Activated naive CD8-positive, alpha-beta T cell treated with anti-CD3 and anti-CD28 coated beads, Interleukin-2, amount 50 U/mL, for 24 hours (primary cell): Measurements from ENCODE around the gene SLMAP.

ENCODE experiments used
- ATAC-seq: fragments of 150-1000 bp; cut with Tn5 transposase; one replicate; pipeline ENCODE4 v1.10.0; 2021
- DNase-seq: peaks from one replicate; pipeline ENCODE4 v3.0.0; 2021
- H3K27ac Mint-ChIP-seq: one replicate; pipeline ENCODE4 v1.8.0; 2021; ENCODE audit warnings: mild to moderate bottlenecking, mixed read lengths
- H3K27me3 Mint-ChIP-seq: one replicate; pipeline ENCODE4 v1.8.0; 2021; ENCODE audit warnings: mixed read lengths
- H3K36me3 Mint-ChIP-seq: one replicate; pipeline ENCODE4 v1.8.0; 2021; ENCODE audit warnings: low read depth, mixed read lengths
- H3K4me1 Mint-ChIP-seq: one replicate; pipeline ENCODE4 v1.8.0; 2021; ENCODE audit warnings: mixed read lengths
- H3K4me3 Mint-ChIP-seq: one replicate; pipeline ENCODE4 v1.8.0; 2021; ENCODE audit warnings: mild to moderate bottlenecking, moderate library complexity, mixed read lengths
- H3K9me3 Mint-ChIP-seq: one replicate; pipeline ENCODE4 v1.8.0; 2021; ENCODE audit warnings: mixed read lengths

SLMAP gene

DNA sequence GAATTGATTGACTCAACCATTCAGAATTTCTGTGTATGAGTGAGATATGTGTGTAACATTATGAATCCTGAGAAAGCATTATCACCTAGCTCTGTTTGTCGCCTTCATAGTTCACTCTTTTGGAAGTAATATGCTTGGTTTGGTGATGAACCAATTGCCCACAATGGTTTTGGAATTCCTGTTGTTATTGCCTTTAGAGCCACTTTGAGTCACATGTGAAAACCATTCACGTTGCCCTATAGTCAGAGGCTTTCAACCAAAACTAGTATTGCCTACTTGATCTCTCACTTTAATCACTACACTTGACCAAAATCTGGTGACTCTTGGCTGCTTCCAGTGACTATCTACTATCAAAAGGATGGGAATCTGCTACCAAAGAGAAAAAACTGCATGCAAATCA, 173.9 kb downstream of the SLMAP start:
- ATAC-seq (no peak), DNase-seq (no peak)
- no peaks in the 10 kb centered on the region for H3K27me3 Mint-ChIP-seq
- H3K27ac Mint-ChIP-seq, result no peak overlapping the region
- peaks cover 23% of the 10 kb centered on the region for H3K36me3 Mint-ChIP-seq
- H3K4me3 Mint-ChIP-seq, result no peak overlapping the region
- no peaks in the 10 kb centered on the region for H3K4me1 Mint-ChIP-seq
- H3K9me3 Mint-ChIP-seq, result no peaks in the 10 kb centered on the region

- H3K27ac Mint-ChIP-seq, result no peak overlapping the region
- H3K4me1 Mint-ChIP-seq, result no peaks in the 10 kb centered on the region
- no peaks in the 10 kb centered on the region for H3K27me3 Mint-ChIP-seq
- no peak for DNase-seq
- no peaks in the 10 kb centered on the region for H3K9me3 Mint-ChIP-seq
- no peak overlapping the region for H3K4me3 Mint-ChIP-seq
- H3K36me3 Mint-ChIP-seq, result peaks cover 11% of the 10 kb centered on the region
- ATAC-seq, result no peak
Observed at GRCh38 chr3:57933602-57934001, 177.5 kb downstream of the SLMAP start.

DNA sequence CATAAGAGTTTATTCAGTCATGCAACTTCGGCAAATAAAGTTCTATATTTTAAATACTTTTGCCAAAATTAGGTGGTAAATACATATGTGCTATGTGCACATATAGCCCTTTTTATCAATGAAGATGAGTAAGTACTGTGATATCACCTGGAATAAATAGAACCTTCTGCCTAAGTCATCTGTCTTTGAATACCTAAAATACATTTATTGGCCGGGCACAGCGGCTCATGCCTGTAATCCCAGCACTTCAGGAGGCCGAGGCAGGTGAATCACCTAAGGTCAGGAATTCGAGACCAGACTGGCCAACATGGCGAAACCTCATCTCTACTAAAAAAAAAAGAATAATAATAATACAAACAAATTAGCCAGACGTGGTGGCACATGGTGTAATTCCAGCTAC, 178.3 kb downstream of the SLMAP start:
- DNase-seq, result no peak
- Mint-ChIP-seq H3K27ac (no peak overlapping the region), H3K27me3 (no peaks in the 10 kb centered on the region), H3K4me3 (no peak overlapping the region), H3K36me3 (peaks cover 11% of the 10 kb centered on the region), H3K9me3 (no peaks in the 10 kb centered on the region), H3K4me1 (no peaks in the 10 kb centered on the region)
- no peak for ATAC-seq

DNA sequence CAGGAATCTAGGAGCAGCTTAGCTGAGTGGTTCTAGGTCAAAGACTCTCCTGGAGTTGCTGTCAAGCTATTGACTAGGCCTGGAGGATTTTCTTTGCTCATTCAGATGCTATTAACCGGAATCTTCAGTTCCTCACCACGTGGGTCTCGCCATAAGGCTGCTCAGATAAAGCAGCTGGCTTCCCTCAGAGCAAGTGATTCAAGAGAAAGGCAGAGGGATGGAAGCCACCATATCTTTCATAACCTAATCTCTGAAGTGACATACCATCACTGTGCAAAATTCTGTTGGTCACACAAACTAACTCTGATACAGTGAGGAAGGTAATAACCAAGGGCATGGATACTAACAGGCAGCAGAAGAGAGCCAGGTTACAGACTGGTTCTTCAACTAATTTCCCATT, 179.4 kb downstream of the SLMAP start:
- Mint-ChIP-seq H3K36me3 (peaks cover 5% of the 10 kb centered on the region), H3K27me3 (no peaks in the 10 kb centered on the region), H3K9me3 (no peaks in the 10 kb centered on the region), H3K27ac (no peak overlapping the region), H3K4me1 (no peaks in the 10 kb centered on the region), H3K4me3 (no peak overlapping the region)
- DNase-seq (no peak), ATAC-seq (no peak)

DNA sequence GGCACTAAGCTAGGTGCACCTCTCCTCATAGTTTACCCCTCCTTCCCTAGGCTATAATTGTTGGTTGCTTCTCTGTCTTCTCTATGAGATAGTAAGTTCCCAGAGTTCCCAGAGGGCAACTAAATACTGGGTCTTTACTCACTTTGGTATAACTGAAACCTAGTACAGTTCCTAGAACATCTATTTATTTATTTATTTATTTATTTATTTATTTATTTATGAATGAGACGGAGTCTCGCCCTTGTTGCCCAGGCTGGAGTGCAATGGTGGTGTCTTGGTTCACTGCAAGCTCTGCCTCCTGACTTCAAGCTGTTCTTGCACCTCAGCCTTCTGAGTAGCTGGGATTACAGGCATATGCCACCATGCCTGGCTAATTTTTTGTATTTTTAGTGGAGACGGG, 181.0 kb downstream of the SLMAP start:
- H3K4me3 Mint-ChIP-seq, result no peak overlapping the region
- ATAC-seq, result no peak
- H3K4me1 Mint-ChIP-seq, result no peaks in the 10 kb centered on the region
- H3K27ac Mint-ChIP-seq, result no peak overlapping the region
- H3K36me3 Mint-ChIP-seq, result peaks cover 3% of the 10 kb centered on the region
- DNase-seq, result no peak
- H3K27me3 Mint-ChIP-seq, result no peaks in the 10 kb centered on the region
- H3K9me3 Mint-ChIP-seq, result no peaks in the 10 kb centered on the region

DNA sequence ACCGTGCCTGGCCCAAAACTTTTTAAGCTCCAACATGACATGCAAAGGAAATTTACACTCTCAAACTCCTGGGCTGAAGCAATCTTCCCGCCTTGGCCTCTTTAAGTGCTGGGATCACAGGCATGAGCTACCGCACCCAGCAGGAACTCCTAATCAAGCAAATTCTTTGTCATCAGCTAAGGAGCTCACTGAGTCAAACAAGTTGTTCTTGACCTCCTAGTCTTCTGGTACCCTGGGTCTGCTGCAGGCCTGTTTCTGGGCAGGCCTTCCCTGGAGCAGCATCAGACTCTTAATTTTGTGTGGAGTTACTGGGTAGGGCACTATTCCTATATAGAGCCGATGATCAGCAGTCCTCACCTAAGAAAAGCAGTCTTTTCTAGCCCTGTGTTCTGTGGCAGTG, 183.7 kb downstream of the SLMAP start:
- Mint-ChIP-seq H3K4me1 (no peaks in the 10 kb centered on the region), H3K36me3 (no peaks in the 10 kb centered on the region), H3K27ac (no peak overlapping the region), H3K4me3 (no peak overlapping the region), H3K9me3 (no peaks in the 10 kb centered on the region), H3K27me3 (no peaks in the 10 kb centered on the region)
- DNase-seq (no peak), ATAC-seq (no peak)

DNA sequence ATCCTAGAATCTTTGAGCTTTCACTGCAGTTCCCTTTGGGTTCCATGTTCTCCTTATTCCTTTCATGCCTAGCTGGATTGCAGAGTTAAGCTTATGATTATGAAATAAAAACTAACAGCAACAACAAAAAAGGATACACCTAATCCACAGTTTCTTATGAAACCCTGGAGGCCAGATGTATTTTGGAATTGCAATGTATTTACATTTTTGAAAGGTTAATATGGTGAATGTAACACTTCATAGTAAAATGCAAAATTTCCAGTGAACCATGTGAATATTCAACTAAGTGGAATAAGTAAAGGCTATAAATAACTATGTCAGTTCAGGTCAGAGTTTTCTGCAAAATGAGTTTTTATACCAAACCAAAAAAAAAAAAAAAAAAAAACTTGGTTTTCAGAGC, 186.3 kb downstream of the SLMAP start:
- Mint-ChIP-seq H3K27ac (no peak overlapping the region), H3K4me3 (no peak overlapping the region), H3K36me3 (no peaks in the 10 kb centered on the region), H3K4me1 (no peaks in the 10 kb centered on the region), H3K27me3 (no peaks in the 10 kb centered on the region), H3K9me3 (no peaks in the 10 kb centered on the region)
- DNase-seq (no peak), ATAC-seq (no peak)

- Mint-ChIP-seq H3K27me3 (no peaks in the 10 kb centered on the region), H3K4me1 (no peaks in the 10 kb centered on the region), H3K27ac (no peak overlapping the region), H3K36me3 (no peaks in the 10 kb centered on the region), H3K4me3 (no peak overlapping the region), H3K9me3 (no peaks in the 10 kb centered on the region)
- ATAC-seq (no peak), DNase-seq (no peak)
Observed at GRCh38 chr3:57942872-57943283, 186.8 kb downstream of the SLMAP start.

DNA sequence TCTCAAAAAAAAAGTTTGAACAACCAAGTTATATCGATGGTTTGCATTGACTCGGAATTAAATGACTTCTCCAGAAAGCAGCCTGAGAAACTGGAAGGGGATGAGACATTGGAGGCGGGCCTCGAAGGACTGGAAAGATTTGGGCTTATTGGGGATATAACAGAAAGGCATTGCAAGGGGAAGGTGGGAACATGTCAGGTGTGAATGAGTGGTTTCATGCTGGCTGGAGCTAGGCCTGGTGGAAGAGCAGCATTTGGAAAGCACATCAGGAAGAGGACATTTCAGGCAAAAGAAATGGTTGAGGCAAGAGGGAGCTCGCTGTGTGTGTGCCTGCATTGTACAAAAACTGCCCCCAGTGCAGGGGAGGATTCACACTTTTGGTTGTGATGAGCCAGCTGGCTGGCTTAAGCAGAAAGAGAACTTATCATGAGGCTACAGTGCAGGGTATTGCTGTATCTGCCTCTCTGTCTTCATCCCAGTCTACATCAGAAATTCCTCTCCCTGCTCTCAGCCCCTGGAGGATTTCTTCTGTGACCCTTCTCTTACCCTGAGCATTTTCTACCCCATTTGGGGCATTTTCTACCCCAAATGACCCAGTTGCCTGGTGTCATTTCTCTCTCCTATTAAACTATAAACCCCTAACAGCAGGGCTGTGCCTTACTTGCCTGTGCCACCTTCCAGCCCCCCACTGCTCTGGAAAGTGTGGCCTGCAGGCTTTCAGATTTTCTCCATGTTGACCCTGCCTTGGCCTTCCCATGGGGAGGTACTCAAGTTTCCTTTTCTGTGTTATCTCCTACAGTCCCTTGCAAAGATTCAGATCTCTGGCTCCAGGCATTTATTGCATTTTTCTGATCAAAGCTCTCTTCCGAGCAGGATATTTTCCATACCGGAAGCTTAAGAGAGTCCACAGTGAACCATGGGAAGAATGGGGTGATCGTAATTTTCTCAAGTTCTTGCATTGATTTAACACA, 187.7 kb downstream of the SLMAP start:
- Mint-ChIP-seq H3K4me1 (no peaks in the 10 kb centered on the region), H3K9me3 (no peaks in the 10 kb centered on the region), H3K27me3 (no peaks in the 10 kb centered on the region), H3K36me3 (no peaks in the 10 kb centered on the region), H3K4me3 (no peak overlapping the region), H3K27ac (no peak overlapping the region)
- ATAC-seq (no peak), DNase-seq (no peak)

DNA sequence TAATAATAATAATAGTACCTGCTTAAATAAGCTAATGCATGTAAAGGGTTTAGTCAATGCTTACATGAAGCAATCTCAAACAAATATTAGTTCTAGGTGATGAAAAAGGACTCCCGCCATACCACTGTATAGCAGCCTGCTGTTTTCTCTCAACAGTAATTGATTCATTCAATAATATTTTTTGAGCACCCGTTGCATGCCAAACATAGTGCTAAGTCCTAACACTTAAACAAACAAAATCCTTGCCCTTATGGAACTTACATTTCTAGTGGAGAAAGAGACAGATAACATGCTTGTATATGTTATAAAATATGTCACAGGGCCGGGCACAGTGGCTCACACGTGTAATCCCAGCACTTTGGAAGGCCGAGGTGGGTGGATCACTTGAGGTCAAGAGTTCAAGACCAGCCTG, 190.9 kb downstream of the SLMAP start:
- no peaks in the 10 kb centered on the region for H3K27me3 Mint-ChIP-seq
- DNase-seq, result no peak
- H3K27ac Mint-ChIP-seq, result no peak overlapping the region
- no peaks in the 10 kb centered on the region for H3K36me3 Mint-ChIP-seq
- H3K9me3 Mint-ChIP-seq, result no peaks in the 10 kb centered on the region
- no peak overlapping the region for H3K4me3 Mint-ChIP-seq
- ATAC-seq, result no peak
- peaks cover 3% of the 10 kb centered on the region for H3K4me1 Mint-ChIP-seq

GRCh38 chr3:57948080-57948671, 192.1 kb downstream of the SLMAP start:
- H3K27me3 Mint-ChIP-seq, result no peaks in the 10 kb centered on the region
- no peak for DNase-seq
- no peaks in the 10 kb centered on the region for H3K36me3 Mint-ChIP-seq
- no peak overlapping the region for H3K27ac Mint-ChIP-seq
- H3K9me3 Mint-ChIP-seq, result no peaks in the 10 kb centered on the region
- no peak overlapping the region for H3K4me3 Mint-ChIP-seq
- H3K4me1 Mint-ChIP-seq, result peaks cover 3% of the 10 kb centered on the region
- no peak for ATAC-seq

GRCh38 chr3:57948781-57949242, 192.7 kb downstream of the SLMAP start:
- H3K27me3 Mint-ChIP-seq, result no peaks in the 10 kb centered on the region
- DNase-seq, result no peak

DNA sequence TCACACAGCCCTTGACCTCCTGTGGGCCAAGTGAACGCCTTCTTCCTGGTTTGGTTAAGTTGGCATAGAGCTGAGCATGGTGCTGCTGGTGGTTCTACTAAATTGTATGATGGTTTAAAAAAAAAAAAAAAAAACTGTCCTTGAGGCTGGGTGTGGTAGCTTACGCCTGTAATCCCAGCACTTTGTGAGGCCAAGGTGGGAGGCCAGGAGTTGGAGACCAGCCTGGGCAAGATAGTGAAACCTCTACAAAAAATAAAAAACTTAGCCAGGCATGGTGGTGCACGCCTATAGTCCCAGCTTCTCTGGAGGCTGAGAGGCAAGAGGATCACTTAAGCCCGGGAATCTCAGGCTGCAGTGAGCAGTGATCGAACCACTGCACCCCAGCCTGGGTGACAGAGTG, 193.2 kb downstream of the SLMAP start:
- H3K9me3 Mint-ChIP-seq, result no peaks in the 10 kb centered on the region
- H3K36me3 Mint-ChIP-seq, result no peaks in the 10 kb centered on the region
- ATAC-seq (no peak), DNase-seq (no peak)
- H3K4me1 Mint-ChIP-seq, result peaks cover 3% of the 10 kb centered on the region
- no peak overlapping the region for H3K27ac Mint-ChIP-seq
- H3K4me3 Mint-ChIP-seq, result no peak overlapping the region
- H3K27me3 Mint-ChIP-seq, result no peaks in the 10 kb centered on the region

More at GRCh38 chr3:57948781-57949242, 192.7 kb downstream of the SLMAP start:
- H3K36me3 Mint-ChIP-seq, result no peaks in the 10 kb centered on the region
- no peaks in the 10 kb centered on the region for H3K9me3 Mint-ChIP-seq
- no peak overlapping the region for H3K27ac Mint-ChIP-seq
- H3K4me1 Mint-ChIP-seq, result peaks cover 3% of the 10 kb centered on the region
- no peak overlapping the region for H3K4me3 Mint-ChIP-seq
- ATAC-seq, result no peak

- H3K27me3 Mint-ChIP-seq, result no peaks in the 10 kb centered on the region
- H3K36me3 Mint-ChIP-seq, result no peaks in the 10 kb centered on the region
- H3K9me3 Mint-ChIP-seq, result no peaks in the 10 kb centered on the region
- ATAC-seq (no peak), DNase-seq (no peak)
- no peak overlapping the region for H3K27ac Mint-ChIP-seq
- H3K4me3 Mint-ChIP-seq, result no peak overlapping the region
- H3K4me1 Mint-ChIP-seq, result peaks cover 3% of the 10 kb centered on the region
Observed at GRCh38 chr3:57949785-57950615, 193.9 kb downstream of the SLMAP start.
